ENCODE results near the gene C4orf46. TPM values are rescaled to one million over a fixed set of nuclear protein-coding genes. Genes with fewer than 3 reads are reported as not detected.
"Not testable (repeated sequence)": the region's sequence is repeated elsewhere in the genome, so short reads cannot be mapped to it uniquely, and the experiment has no call there.

Gene C4orf46
- total RNA-seq, 1 experiment from 2014 or later = 20.4 TPM

DNA sequence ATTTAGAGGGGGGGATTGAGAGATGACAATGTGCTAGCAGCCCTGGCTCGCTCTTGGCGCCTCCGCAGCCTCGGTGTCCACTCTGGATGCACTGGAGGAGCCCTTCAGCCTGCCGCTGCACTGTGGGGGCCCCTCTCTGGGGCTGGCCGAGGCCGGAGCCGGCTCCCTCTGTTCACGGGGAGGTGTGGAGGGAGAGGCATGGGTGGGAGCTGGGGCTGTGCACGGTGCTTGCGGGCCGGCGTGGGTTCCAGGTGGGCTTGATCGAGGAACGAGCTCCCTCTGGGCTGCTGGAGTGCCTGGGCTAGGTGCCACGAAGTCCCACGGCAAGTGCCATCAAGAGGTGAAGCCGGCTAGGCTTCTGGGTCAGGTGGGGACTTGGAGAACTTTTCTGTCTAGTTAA, 6.9 kb downstream of the C4orf46 start:
- Mint-ChIP-seq H3K36me3 (peaks cover 26% of the 10 kb centered on the region), H3K27me3 (ENCODE audit: low read depth) (peaks cover 8% of the 10 kb centered on the region; the same call in 1 of the 2 replicates), H3K4me1 (peaks cover 13% of the 10 kb centered on the region), H3K9me3 (peaks cover 14% of the 10 kb centered on the region), H3K4me3 (no peak overlapping the region), H3K27ac (no peak overlapping the region)
- ChIA-PET CTCF (no interaction called here), POLR2A (no interaction called here)
- no peak for ATAC-seq
- DNase-seq (ENCODE audit: low spot score) = no peak
- TF ChIP-seq, protein P1, sequence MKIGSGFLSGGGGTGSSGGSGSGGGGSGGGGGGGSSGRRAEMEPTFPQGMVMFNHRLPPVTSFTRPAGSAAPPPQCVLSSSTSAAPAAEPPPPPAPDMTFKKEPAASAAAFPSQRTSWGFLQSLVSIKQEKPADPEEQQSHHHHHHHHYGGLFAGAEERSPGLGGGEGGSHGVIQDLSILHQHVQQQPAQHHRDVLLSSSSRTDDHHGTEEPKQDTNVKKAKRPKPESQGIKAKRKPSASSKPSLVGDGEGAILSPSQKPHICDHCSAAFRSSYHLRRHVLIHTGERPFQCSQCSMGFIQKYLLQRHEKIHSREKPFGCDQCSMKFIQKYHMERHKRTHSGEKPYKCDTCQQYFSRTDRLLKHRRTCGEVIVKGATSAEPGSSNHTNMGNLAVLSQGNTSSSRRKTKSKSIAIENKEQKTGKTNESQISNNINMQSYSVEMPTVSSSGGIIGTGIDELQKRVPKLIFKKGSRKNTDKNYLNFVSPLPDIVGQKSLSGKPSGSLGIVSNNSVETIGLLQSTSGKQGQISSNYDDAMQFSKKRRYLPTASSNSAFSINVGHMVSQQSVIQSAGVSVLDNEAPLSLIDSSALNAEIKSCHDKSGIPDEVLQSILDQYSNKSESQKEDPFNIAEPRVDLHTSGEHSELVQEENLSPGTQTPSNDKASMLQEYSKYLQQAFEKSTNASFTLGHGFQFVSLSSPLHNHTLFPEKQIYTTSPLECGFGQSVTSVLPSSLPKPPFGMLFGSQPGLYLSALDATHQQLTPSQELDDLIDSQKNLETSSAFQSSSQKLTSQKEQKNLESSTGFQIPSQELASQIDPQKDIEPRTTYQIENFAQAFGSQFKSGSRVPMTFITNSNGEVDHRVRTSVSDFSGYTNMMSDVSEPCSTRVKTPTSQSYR (CRISPR knock-in tag; IDR thresholded peaks at IDR 0.05) = no peak
- TF ChIP-seq TCF7 (CRISPR knock-in tag; IDR thresholded peaks at IDR 0.05; ENCODE audit: low read depth) = no peak

- CTCF ChIA-PET; H3K27ac Mint-ChIP-seq; POLR2A ChIA-PET; H3K4me3 Mint-ChIP-seq; ATAC-seq; DNase-seq (ENCODE audit: low spot score); H3K27me3 Mint-ChIP-seq (ENCODE audit: low read depth): not testable (repeated sequence)
- Mint-ChIP-seq H3K9me3 (peaks cover 14% of the 10 kb centered on the region), H3K4me1 (peaks cover 22% of the 10 kb centered on the region), H3K36me3 (peaks cover 22% of the 10 kb centered on the region)
Measured at GRCh38 chr4:158663707-158664625, 7.7 kb downstream of the C4orf46 start.

- DNase-seq (ENCODE audit: low spot score); ATAC-seq; H3K4me3 Mint-ChIP-seq; H3K27me3 Mint-ChIP-seq (ENCODE audit: low read depth); H3K27ac Mint-ChIP-seq; CTCF ChIA-PET; POLR2A ChIA-PET: not testable (repeated sequence)
- Mint-ChIP-seq H3K4me1 (peaks cover 27% of the 10 kb centered on the region), H3K36me3 (peaks cover 20% of the 10 kb centered on the region), H3K9me3 (peaks cover 20% of the 10 kb centered on the region)
Measured at GRCh38 chr4:158663255-158663654, 8.4 kb downstream of the C4orf46 start.

GRCh38 chr4:158657291-158657690, 14.4 kb downstream of the C4orf46 start:
- peaks cover 4% of the 10 kb centered on the region; the same call in 1 of the 2 replicates for H3K36me3 Mint-ChIP-seq
- CTCF ChIA-PET = interaction anchor here (1.7 kb wide), 1 partner anchor 11 kb away, joined by 8 read pairs; no protein-coding TSS in a partner anchor
- no peak for DNase-seq (ENCODE audit: low spot score)
- H3K4me1 Mint-ChIP-seq = peaks cover 36% of the 10 kb centered on the region
- peaks cover 13% of the 10 kb centered on the region for H3K27me3 Mint-ChIP-seq (ENCODE audit: low read depth)
- ATAC-seq = no peak
- POLR2A ChIA-PET = no interaction called here
- H3K9me3 Mint-ChIP-seq = peaks cover 19% of the 10 kb centered on the region
- H3K27ac Mint-ChIP-seq = no peak overlapping the region
- TF ChIP-seq ZNF121 (CRISPR knock-in tag; IDR thresholded peaks at IDR 0.05) (no peak), NR2C2 (CRISPR knock-in tag; IDR thresholded peaks at IDR 0.05) (no peak), NR3C1 (CRISPR knock-in tag; conservative IDR thresholded peaks at IDR 0.05; ENCODE audit: low read depth) (no peak), FOXJ3 (CRISPR knock-in tag; IDR thresholded peaks at IDR 0.05; ENCODE audit: borderline replicate concordance) (no peak), ATF1 (CRISPR knock-in tag; IDR thresholded peaks at IDR 0.05) (no peak)
- TF ChIP-seq, protein P2, sequence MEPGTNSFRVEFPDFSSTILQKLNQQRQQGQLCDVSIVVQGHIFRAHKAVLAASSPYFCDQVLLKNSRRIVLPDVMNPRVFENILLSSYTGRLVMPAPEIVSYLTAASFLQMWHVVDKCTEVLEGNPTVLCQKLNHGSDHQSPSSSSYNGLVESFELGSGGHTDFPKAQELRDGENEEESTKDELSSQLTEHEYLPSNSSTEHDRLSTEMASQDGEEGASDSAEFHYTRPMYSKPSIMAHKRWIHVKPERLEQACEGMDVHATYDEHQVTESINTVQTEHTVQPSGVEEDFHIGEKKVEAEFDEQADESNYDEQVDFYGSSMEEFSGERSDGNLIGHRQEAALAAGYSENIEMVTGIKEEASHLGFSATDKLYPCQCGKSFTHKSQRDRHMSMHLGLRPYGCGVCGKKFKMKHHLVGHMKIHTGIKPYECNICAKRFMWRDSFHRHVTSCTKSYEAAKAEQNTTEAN (CRISPR knock-in tag; IDR thresholded peaks at IDR 0.05) = no peak
- no peak overlapping the region for H3K4me3 Mint-ChIP-seq

DNA sequence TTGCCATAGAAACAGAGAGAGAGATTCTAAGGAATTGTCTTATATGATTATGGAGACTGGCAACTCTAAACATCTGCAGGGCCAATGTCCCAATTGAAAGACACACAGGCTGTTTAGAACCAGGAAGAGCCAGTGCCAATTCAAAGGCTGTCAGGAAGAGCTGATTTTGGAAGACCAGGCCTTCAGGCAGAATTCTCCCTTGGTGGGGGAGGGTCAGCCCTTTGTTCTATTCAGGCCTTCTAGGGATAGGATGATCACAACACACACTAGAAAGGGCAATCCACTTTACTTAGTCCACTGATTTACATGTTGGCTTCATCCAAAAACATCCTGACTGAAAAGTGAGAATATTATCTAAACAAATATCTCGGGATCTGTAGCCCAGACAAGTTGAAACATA, 15.2 kb downstream of the C4orf46 start:
- ATAC-seq = peak; percentile 85
- peaks cover 36% of the 10 kb centered on the region for H3K4me1 Mint-ChIP-seq
- ChIA-PET CTCF (interaction anchor here (1.7 kb wide), 1 partner anchor 11 kb away, joined by 8 read pairs; no protein-coding TSS in a partner anchor), POLR2A (interaction anchor here (0.6 kb wide), 1 partner anchor 799 kb away, joined by 6 read pairs; no protein-coding TSS in a partner anchor)
- no peak for DNase-seq (ENCODE audit: low spot score)
- no peak overlapping the region for H3K4me3 Mint-ChIP-seq
- H3K27ac Mint-ChIP-seq = no peak overlapping the region
- peaks cover 4% of the 10 kb centered on the region; the same call in 1 of the 2 replicates for H3K36me3 Mint-ChIP-seq
- H3K27me3 Mint-ChIP-seq (ENCODE audit: low read depth) = peaks cover 10% of the 10 kb centered on the region
- peaks cover 19% of the 10 kb centered on the region for H3K9me3 Mint-ChIP-seq
- TF ChIP-seq, protein P3, sequence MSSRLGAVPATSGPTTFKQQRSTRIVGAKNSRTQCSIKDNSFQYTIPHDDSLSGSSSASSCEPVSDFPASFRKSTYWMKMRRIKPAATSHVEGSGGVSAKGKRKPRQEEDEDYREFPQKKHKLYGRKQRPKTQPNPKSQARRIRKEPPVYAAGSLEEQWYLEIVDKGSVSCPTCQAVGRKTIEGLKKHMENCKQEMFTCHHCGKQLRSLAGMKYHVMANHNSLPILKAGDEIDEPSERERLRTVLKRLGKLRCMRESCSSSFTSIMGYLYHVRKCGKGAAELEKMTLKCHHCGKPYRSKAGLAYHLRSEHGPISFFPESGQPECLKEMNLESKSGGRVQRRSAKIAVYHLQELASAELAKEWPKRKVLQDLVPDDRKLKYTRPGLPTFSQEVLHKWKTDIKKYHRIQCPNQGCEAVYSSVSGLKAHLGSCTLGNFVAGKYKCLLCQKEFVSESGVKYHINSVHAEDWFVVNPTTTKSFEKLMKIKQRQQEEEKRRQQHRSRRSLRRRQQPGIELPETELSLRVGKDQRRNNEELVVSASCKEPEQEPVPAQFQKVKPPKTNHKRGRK (CRISPR knock-in tag; IDR thresholded peaks at IDR 0.05; ENCODE audit: borderline replicate concordance) = no peak
- TF ChIP-seq ELF4 (CRISPR knock-in tag; IDR thresholded peaks at IDR 0.05; ENCODE audit: low read depth) (no peak), FOXJ3 (CRISPR knock-in tag; IDR thresholded peaks at IDR 0.05; ENCODE audit: borderline replicate concordance) (no peak), NR3C1 (CRISPR knock-in tag; conservative IDR thresholded peaks at IDR 0.05; ENCODE audit: low read depth) (no peak), SMAD3 (CRISPR knock-in tag; IDR thresholded peaks at IDR 0.05; ENCODE audit: borderline replicate concordance) (no peak), ZNF425 (CRISPR knock-in tag; conservative IDR thresholded peaks at IDR 0.05) (no peak), MXD4 (CRISPR knock-in tag; IDR thresholded peaks at IDR 0.05; ENCODE audit: borderline replicate concordance) (no peak)
- TF ChIP-seq, protein P4, sequence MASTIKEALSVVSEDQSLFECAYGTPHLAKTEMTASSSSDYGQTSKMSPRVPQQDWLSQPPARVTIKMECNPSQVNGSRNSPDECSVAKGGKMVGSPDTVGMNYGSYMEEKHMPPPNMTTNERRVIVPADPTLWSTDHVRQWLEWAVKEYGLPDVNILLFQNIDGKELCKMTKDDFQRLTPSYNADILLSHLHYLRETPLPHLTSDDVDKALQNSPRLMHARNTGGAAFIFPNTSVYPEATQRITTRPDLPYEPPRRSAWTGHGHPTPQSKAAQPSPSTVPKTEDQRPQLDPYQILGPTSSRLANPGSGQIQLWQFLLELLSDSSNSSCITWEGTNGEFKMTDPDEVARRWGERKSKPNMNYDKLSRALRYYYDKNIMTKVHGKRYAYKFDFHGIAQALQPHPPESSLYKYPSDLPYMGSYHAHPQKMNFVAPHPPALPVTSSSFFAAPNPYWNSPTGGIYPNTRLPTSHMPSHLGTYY (CRISPR knock-in tag; IDR thresholded peaks at IDR 0.05) = no peak

Measured in WTC11 (cell line).